Endothelial cell of umbilical vein (primary cell): ENCODE data around the gene SEMA5A.

Experiments
- CTCF ChIP-seq, 2 donors: IDR thresholded peaks; 1 replicate in 1 of 2; 2 replicates in 1 of 2; pipeline ENCODE4 v1.5.1; 2011; ENCODE audit warnings: low read length in 2 of 2, mild to moderate bottlenecking in 2 of 2, moderate library complexity in 2 of 2, control low read depth in 1 of 2, inconsistent platforms in 1 of 2, low read depth in 1 of 2; ENCODE audit not compliant: insufficient read depth in 1 of 2; ENCODE audit errors: extremely low read depth in 1 of 2
- EZH2 ChIP-seq: IDR thresholded peaks from 2 replicates; pipeline ENCODE4 v1.6.1; 2012; ENCODE audit warnings: borderline replicate concordance, low read depth, mild to moderate bottlenecking, moderate library complexity, low read length, inconsistent platforms; ENCODE audit not compliant: severe bottlenecking
- FOS ChIP-seq: IDR thresholded peaks from 2 replicates; pipeline ENCODE4 v1.6.1; 2011; ENCODE audit warnings: mild to moderate bottlenecking, low read length, moderate library complexity, borderline replicate concordance; ENCODE audit not compliant: insufficient read depth
- JUN ChIP-seq: IDR thresholded peaks from 2 replicates; pipeline ENCODE4 v1.6.1; 2011; ENCODE audit warnings: borderline replicate concordance, low read depth; ENCODE audit not compliant: insufficient read length, insufficient read depth
- POLR2A ChIP-seq: IDR thresholded peaks from 2 replicates; pipeline ENCODE4 v1.6.1; 2012; ENCODE audit warnings: low read depth, mild to moderate bottlenecking, control low read depth, low read length
- POLR2AphosphoS5 ChIP-seq: IDR thresholded peaks from 2 replicates; pipeline ENCODE4 v1.6.1; 2012; ENCODE audit warnings: low read depth, mild to moderate bottlenecking, control low read depth, low read length, moderate library complexity; ENCODE audit not compliant: insufficient read depth

DNA sequence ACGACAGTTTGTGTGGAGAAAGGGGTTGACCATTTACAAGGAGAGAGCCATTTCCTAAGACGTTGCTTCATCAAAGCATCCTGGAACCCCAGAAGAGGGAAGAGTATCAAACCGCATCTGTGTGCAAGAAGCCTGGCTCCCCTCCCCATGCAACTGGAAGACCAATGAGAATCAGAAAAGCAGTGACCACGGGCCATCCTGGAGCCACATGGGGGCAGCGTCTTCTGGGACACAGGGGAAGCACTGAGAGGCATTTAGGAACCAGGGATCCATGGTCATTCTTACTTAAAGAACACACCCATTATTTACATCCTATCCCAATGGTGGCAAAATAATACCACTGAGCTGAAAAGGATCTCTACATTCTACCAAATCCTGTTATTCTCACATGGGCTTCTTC lies 29.3 kb downstream of the SEMA5A start:
- no peak for TF ChIP-seq CTCF (IDR thresholded peaks at IDR 0.05; ENCODE audit: extremely low read depth in 1 of 2, insufficient read depth in 1 of 2, low read depth in 1 of 2, low read length in 2 of 2)
- no peak for TF ChIP-seq EZH2
- TF ChIP-seq POLR2AphosphoS5, result no peak
- TF ChIP-seq POLR2A, result no peak
- no peak for TF ChIP-seq FOS
- no peak for TF ChIP-seq JUN
